ENCODE measurements around the gene NUMB.

Gene NUMB

DNA sequence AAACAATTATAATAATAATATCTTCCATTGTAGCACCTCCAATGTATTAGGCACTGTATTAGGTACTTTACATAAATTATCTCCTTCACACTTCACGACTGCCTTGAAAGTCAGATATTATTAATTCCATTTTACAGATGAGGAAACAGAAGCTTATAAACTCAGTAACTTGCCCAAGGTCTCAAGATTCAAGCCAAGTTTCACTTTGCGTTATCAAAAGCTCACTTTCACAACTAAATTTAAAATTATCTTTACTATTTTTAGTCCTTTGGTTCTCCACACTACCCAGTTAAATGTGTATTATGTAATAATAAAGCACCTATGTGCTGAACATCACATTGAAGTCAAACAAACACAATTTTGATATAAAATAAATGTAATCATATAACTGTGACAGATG is 55.8 kb downstream of the NUMB start:
- Histone ChIP-seq H3K9me3 (ENCODE audit: insufficient read depth, low read length) (no peaks in the 10 kb centered on the region), H4K20me1 (ENCODE audit: insufficient read depth, low read length) (0 out of 2 replicates have a peak, but pooled peaks cover 7% of the 10 kb centered on the region), H3K36me3 (replicated peaks; ENCODE audit: low read depth, low read length) (no peaks in the 10 kb centered on the region), H3K79me2 (ENCODE audit: low read length) (no peaks in the 10 kb centered on the region), H3K4me3 (ENCODE audit: low read length) (no peak overlapping the region), H3K27ac (ENCODE audit: low read length) (0 out of 2 replicates have a peak overlapping the region, but pooled peaks have one; percentile 8), H3K9ac (ENCODE audit: low read length) (no peak overlapping the region), H2AFZ (ENCODE audit: low read depth, low read length) (no peak overlapping the region), H3K4me1 (ENCODE audit: low read length) (peaks cover 19% of the 10 kb centered on the region), H3K27me3 (ENCODE audit: low read depth, low read length) (no peaks in the 10 kb centered on the region), H3K4me2 (ENCODE audit: low read length) (peak overlapping the region; percentile 28)
- TF ChIP-seq, protein P1, sequence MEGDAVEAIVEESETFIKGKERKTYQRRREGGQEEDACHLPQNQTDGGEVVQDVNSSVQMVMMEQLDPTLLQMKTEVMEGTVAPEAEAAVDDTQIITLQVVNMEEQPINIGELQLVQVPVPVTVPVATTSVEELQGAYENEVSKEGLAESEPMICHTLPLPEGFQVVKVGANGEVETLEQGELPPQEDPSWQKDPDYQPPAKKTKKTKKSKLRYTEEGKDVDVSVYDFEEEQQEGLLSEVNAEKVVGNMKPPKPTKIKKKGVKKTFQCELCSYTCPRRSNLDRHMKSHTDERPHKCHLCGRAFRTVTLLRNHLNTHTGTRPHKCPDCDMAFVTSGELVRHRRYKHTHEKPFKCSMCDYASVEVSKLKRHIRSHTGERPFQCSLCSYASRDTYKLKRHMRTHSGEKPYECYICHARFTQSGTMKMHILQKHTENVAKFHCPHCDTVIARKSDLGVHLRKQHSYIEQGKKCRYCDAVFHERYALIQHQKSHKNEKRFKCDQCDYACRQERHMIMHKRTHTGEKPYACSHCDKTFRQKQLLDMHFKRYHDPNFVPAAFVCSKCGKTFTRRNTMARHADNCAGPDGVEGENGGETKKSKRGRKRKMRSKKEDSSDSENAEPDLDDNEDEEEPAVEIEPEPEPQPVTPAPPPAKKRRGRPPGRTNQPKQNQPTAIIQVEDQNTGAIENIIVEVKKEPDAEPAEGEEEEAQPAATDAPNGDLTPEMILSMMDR (IDR thresholded peaks at IDR 0.05; ENCODE audit: low read depth, low read length): no peak
- no peak for TF ChIP-seq EZH2phosphoT487 (IDR thresholded peaks at IDR 0.05; ENCODE audit: low read depth)

DNA sequence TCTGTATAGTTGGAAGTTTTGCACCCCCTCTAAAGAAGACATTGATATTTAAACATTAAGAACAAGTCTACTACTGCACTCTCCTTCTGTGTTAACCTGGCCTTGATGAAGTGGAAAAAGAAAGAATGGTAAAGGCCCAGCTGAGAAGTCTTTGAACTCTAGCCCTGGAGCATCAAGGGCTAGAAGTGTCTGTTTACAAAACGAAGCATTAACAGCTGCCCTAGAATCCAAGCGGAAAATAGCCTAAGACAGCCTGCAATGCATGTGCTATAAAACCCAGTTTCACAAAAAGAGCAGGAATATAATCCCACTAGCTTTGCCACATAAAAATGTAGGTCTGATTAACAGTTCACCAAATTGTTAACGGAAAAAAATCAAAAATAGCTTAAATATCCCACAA is 60.5 kb downstream of the NUMB start:
- Histone ChIP-seq H3K27ac (ENCODE audit: low read length) (no peak overlapping the region), H3K4me1 (ENCODE audit: low read length) (peaks cover 24% of the 10 kb centered on the region), H2AFZ (ENCODE audit: low read depth, low read length) (no peak overlapping the region), H3K4me2 (ENCODE audit: low read length) (no peak overlapping the region), H3K36me3 (replicated peaks; ENCODE audit: low read depth, low read length) (no peaks in the 10 kb centered on the region), H3K9me3 (ENCODE audit: insufficient read depth, low read length) (no peaks in the 10 kb centered on the region), H3K4me3 (ENCODE audit: low read length) (no peak overlapping the region), H3K9ac (ENCODE audit: low read length) (no peak overlapping the region), H4K20me1 (ENCODE audit: insufficient read depth, low read length) (peaks cover 12% of the 10 kb centered on the region), H3K79me2 (ENCODE audit: low read length) (no peaks in the 10 kb centered on the region), H3K27me3 (ENCODE audit: low read depth, low read length) (no peaks in the 10 kb centered on the region)
- TF ChIP-seq, protein P1 (IDR thresholded peaks at IDR 0.05; ENCODE audit: low read depth, low read length): no peak
- TF ChIP-seq EZH2phosphoT487 (IDR thresholded peaks at IDR 0.05; ENCODE audit: low read depth): no peak

DNA sequence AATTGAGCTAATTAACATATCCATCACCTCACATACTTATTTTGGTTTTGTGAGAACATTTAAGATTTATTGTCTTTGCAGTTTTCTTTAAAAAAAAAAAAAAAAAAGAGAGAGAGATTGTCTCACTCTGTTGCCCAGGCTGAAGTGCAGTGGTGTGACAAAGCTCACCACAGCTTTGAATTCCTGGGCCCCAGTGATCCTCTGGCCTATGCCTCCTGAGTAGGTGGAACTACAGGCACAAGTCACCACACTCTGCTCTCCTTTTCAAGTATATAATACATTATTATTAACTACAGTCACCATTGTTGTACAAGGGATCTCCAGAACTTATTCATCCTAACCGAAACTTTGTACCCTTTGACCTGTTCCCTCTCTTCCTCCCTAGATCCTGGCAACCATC is 64.0 kb downstream of the NUMB start:
- TF ChIP-seq, protein P1 (IDR thresholded peaks at IDR 0.05; ENCODE audit: low read depth, low read length): no peak
- no peak for TF ChIP-seq EZH2phosphoT487 (IDR thresholded peaks at IDR 0.05; ENCODE audit: low read depth)
- H4K20me1 ChIP-seq (ENCODE audit: insufficient read depth, low read length): peaks cover 5% of the 10 kb centered on the region
- no peaks in the 10 kb centered on the region for H3K27me3 ChIP-seq (ENCODE audit: low read depth, low read length)
- no peak overlapping the region for H3K4me3 ChIP-seq (ENCODE audit: low read length)
- peaks cover 36% of the 10 kb centered on the region for H3K4me1 ChIP-seq (ENCODE audit: low read length)
- no peak overlapping the region for H2AFZ ChIP-seq (ENCODE audit: low read depth, low read length)
- no peak overlapping the region for H3K27ac ChIP-seq (ENCODE audit: low read length)
- no peaks in the 10 kb centered on the region for H3K79me2 ChIP-seq (ENCODE audit: low read length)
- no peaks in the 10 kb centered on the region for H3K36me3 ChIP-seq (replicated peaks; ENCODE audit: low read depth, low read length)
- no peaks in the 10 kb centered on the region for H3K9me3 ChIP-seq (ENCODE audit: insufficient read depth, low read length)
- H3K4me2 ChIP-seq (ENCODE audit: low read length): no peak overlapping the region
- H3K9ac ChIP-seq (ENCODE audit: low read length): no peak overlapping the region

DNA sequence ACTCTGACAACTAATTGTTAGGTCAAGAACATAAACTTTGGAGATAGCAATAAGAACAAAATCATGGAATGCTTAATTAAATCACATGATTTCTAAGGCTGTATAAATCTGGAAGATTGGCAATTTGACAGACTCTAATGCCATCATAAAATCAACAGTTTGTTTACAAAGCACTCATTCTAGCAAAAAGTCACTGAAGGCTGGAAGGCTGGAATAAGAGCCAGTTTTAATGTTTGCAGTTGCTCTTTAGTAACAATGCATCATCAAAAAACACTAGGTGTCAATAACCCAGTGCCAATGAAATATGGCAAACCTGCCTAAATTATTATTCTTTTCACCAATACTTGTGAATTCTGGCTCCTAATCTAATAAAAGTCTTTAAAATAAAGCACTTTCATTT is 65.0 kb downstream of the NUMB start:
- no peak overlapping the region for H2AFZ ChIP-seq (ENCODE audit: low read depth, low read length)
- H3K27ac ChIP-seq (ENCODE audit: low read length): peak overlapping the region; percentile 21; the same call in 1 of the 2 replicates
- H3K9me3 ChIP-seq (ENCODE audit: insufficient read depth, low read length): no peaks in the 10 kb centered on the region
- peak overlapping the region; percentile 55 for H3K4me3 ChIP-seq (ENCODE audit: low read length)
- H4K20me1 ChIP-seq (ENCODE audit: insufficient read depth, low read length): peaks cover 5% of the 10 kb centered on the region
- peak overlapping the region; percentile 86 for H3K4me2 ChIP-seq (ENCODE audit: low read length)
- H3K4me1 ChIP-seq (ENCODE audit: low read length): peaks cover 36% of the 10 kb centered on the region
- H3K9ac ChIP-seq (ENCODE audit: low read length): peak overlapping the region; percentile 14; the same call in 1 of the 2 replicates
- H3K36me3 ChIP-seq (replicated peaks; ENCODE audit: low read depth, low read length): no peaks in the 10 kb centered on the region
- TF ChIP-seq, protein P1 (IDR thresholded peaks at IDR 0.05; ENCODE audit: low read depth, low read length): no peak
- TF ChIP-seq EZH2phosphoT487 (IDR thresholded peaks at IDR 0.05; ENCODE audit: low read depth): no peak
- no peaks in the 10 kb centered on the region for H3K27me3 ChIP-seq (ENCODE audit: low read depth, low read length)
- H3K79me2 ChIP-seq (ENCODE audit: low read length): no peaks in the 10 kb centered on the region

All from OCI-LY3 (cell line).